Activated CD4-positive, alpha-beta T cell treated with anti-CD3 and anti-CD28 coated beads for 4 hours (primary cell): ENCODE data around the gene NNAT.

Experiments used
- DNase-seq, 2 donors: peaks; one replicate each; pipeline ENCODE4 v3.0.0-alpha.2; 2020

The NNAT gene

GRCh38 chr20:37503256-37503927, 17.7 kb upstream of the NNAT start:
- no peak for DNase-seq

- no peak for DNase-seq
Observed at GRCh38 chr20:37504404-37505096, 16.5 kb upstream of the NNAT start.

GRCh38 chr20:37505263-37506151, 15.5 kb upstream of the NNAT start:
- no peak for DNase-seq

GRCh38 chr20:37506152-37506725, 14.8 kb upstream of the NNAT start:
- no peak for DNase-seq

GRCh38 chr20:37510226-37510625, 10.8 kb upstream of the NNAT start:
- no peak for DNase-seq

GRCh38 chr20:37511610-37512275, 9.3 kb upstream of the NNAT start:
- DNase-seq, result no peak

- DNase-seq, result no peak
Observed at GRCh38 chr20:37513779-37514359, 7.2 kb upstream of the NNAT start.

- no peak for DNase-seq
Observed at GRCh38 chr20:37515876-37516275, 5.2 kb upstream of the NNAT start.

- DNase-seq, result no peak
Observed at GRCh38 chr20:37516811-37517750, 4.0 kb upstream of the NNAT start.

- DNase-seq, result no peak
Observed at GRCh38 chr20:37518059-37518458, 3.0 kb upstream of the NNAT start.

GRCh38 chr20:37518606-37519507, 2.2 kb upstream of the NNAT start:
- no peak for DNase-seq

- no peak for DNase-seq
Observed at GRCh38 chr20:37519508-37520418, 1.3 kb upstream of the NNAT start.

GRCh38 chr20:37520419-37520955, 563 bp upstream of the NNAT start:
- no peak for DNase-seq

GRCh38 chr20:37522260-37523011, 1.4 kb downstream of the NNAT start:
- no peak for DNase-seq

- DNase-seq, result no peak
Observed at GRCh38 chr20:37523012-37523391, 2.0 kb downstream of the NNAT start.

- no peak for DNase-seq
Observed at GRCh38 chr20:37523911-37524700, 3.1 kb downstream of the NNAT start.
